ENCODE data around the gene PAIP2B. TPM values are rescaled to one million over a fixed set of nuclear protein-coding genes. Genes with fewer than 3 reads are reported as not detected.

PAIP2B gene
- total RNA-seq, 2 donors from 2014 or later = 15.1 to 20.5 TPM

DNA sequence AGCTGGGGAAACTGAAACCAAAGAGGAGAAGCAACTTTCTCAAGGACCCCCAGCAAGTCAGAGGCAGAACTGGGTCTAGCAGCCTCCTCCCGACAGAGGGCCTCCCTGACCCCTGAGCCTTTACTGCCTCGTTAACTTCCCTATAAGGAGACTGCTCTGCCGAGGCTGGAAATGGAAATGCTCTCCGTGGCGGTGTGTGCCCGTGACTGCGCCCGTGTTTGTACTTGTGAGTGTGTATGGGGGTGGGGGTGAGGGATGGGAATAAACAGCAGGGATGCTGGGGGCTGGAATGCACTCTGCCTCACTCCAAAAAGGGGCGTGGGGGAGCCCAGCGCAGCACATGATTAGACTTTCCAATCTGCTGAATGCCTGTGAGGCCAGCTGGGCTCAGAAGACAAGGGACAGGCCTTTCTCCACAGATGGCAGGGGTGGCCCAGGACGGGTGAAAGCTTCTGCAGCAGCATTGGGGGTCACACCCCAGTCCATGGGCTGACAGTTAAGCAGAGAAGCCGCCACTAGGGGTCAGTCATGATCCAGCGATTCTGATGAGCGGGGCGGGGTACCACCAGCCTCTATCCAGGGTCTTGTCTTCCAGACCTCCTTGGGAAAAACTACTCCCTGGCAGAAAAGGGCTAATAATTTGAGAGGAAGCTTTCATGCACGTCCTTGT is 69.6 kb downstream of the PAIP2B start:
- intact Hi-C loops (cut with DNase I) = no loop called here
- peak; percentile 56 for DNase-seq
- peak; percentile 73 to 83 for ATAC-seq

DNA sequence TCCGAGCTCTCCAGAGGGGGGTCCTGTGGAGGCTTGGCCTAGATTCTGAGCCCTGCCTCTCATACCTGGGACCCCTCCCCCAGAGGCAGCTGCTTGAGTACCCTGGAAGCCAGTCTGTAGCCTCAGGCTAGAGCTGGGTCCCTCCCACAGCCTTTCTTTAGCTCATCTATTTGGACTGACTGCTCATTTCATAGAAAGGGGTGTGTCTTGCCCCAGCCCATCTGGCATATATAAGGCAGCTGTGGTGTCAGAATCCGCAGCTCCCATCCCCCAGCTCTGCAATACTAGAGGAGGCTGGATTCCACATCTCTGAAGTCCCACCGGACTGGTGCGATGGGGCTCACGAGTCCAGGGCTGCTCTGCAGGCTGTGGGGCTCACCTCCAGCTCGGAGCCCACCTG is 70.3 kb downstream of the PAIP2B start:
- DNase-seq = no peak

DNA sequence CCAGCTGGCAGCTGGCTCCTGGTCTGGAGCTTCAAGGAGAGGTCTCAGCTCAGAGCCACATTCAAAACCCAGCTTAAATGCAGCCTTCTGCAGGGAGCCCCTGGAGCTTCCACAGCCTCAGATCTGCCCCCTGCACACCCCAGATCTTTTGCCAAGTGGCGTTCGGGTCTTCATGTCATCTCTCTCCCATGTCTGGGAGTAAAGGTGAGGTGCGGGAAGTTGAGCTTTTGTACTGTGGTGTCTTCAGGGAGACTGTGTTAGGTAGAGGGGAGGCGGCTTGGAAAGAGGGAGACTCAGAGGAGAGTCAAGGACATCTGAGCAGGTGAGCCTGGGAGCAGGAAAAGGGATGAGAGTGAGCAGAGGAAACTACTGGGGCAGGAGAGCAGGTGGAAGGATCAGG is 71.1 kb downstream of the PAIP2B start:
- intact Hi-C loops (cut with DNase I) = no loop called here
- no peak for DNase-seq
- no peak for ATAC-seq

More for the DNA sequence above, 70.3 kb downstream of the PAIP2B start:
- intact Hi-C loops (cut with DNase I) = no loop called here
- ATAC-seq = no peak

DNA sequence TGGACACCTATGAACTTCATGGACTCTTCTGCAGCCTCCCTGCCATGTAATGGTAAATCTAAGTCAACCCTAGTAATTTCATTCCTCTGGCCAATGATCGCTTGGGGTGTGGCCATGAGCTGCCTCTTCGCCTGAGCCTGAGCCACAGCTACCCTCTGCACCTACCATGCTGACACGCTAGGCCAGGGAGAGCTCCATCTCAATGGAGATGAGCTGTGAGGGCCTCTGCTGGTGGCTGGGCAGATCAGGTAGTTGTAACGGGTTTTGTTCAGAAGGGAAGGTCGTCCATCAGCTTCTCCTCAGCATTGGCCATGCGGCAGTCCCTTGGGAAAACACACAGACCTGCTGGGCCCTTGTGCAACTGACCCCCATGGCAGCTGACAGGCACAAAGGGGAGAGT is 72.1 kb downstream of the PAIP2B start:
- DNase-seq (no peak), ATAC-seq (no peak)
- intact Hi-C loops (cut with DNase I) = no loop called here

DNA sequence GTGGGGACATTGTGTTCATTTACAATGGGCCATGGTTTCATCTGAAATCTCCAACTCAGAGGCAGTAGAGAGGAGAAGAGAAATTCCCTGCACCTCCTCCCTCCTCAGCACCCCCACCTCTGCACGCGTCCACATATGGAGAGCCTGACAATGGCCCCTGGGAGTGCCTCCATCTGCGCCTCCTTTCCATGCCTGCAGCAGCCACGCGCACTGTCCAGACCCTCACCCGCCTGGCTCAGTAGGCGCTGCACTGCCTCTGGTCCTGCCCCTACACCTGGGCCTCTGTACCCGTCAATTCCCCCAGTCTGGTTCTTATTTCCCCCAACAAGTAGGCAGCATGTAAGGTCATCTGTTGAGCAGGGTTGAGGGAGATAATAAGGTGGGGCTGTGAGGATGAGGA is 72.6 kb downstream of the PAIP2B start:
- intact Hi-C loops (cut with DNase I) = no loop called here
- DNase-seq = no peak
- no peak for ATAC-seq

DNA sequence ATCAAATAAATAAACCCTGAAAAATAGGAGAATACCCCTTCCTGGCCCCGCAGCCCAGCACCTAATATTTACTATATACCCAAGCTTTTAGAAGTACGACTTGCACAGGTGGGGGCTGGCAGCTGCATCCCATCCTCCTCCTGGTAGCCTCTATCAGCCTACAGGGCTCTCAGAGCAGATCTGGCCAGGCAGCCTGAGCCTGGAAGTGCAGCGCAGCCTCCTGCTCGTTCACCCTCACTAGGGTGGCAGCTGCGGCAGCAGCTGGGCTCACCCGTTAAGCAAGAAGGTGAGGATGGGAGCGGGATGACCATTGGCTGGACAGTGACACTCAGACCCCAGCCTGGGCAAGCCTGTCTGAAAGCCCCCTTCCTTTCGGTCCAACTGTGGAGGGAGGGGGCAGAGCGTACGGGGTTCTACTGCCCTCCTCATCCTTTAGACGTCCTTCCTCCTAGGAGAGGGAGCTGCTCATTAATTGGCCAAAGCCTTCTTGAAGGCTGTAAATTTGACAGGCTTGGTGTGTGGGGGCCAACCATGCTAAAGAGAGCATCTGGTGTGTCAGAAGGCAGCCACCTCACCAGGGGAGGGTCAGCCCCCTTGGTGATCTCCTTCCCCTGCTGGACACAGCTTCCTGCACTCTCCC is 73.2 kb downstream of the PAIP2B start:
- ATAC-seq = no peak
- intact Hi-C loops (cut with DNase I) = no loop called here
- DNase-seq = no peak

DNA sequence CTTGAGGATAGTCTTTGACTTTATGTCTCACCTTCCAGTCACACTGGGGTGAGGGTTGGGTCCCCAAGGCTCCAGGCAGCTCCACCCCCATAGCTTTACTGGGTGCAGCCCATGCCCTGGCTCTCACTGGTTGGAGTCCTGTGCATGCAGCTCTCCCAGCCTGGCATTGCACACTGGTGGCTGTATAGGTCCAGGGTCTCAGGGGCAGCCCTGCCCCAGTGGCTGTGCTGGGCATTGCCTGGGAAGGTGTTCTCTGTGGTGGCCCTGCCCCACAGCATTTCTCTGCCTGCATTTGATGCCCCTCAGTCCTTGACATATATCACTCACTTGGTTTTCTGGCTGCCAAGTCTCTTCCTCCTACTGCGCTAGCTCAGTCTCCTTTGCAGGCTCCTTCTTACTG is 75.3 kb downstream of the PAIP2B start:
- intact Hi-C loops (cut with DNase I) = no loop called here
- DNase-seq = no peak
- ATAC-seq = no peak

DNA sequence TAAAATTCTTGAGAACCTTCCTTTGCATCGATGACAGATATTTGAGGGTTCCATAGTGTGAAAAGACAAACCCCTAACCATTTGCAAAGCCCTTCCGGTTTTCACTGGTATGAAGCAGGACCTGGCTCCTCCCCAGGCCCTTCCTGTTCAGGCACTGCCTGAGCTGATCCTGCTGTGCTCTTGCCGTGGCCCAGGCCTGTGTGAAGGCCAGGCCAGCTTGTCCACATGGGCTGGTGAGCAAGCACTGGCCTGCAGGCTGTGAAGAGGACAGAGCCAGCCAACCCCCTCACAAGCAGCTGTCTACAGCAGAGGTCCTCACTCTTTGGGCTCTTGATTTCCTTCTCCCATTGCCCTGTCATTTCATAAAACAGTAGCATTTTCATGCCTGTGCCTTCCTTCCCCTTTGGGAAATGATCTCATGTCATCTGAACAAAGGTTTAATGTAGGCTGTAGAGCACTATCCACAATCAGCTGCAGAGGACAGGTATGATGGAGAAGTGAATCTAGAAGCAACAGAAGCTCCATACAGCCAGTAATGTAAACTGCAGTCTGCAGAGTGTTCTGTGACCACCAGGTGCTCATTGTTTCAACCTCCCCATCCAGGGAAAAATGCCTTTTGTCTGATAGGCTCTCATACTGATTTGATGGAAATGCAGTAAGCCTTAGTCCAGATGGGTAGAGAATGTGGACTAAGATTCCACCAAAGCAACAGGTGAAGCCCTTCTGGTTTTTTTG is 76.7 kb downstream of the PAIP2B start:
- ATAC-seq (peak in 1 of 2 donors; percentile 46), DNase-seq (no peak)
- intact Hi-C loops (cut with DNase I) = no loop called here

DNA sequence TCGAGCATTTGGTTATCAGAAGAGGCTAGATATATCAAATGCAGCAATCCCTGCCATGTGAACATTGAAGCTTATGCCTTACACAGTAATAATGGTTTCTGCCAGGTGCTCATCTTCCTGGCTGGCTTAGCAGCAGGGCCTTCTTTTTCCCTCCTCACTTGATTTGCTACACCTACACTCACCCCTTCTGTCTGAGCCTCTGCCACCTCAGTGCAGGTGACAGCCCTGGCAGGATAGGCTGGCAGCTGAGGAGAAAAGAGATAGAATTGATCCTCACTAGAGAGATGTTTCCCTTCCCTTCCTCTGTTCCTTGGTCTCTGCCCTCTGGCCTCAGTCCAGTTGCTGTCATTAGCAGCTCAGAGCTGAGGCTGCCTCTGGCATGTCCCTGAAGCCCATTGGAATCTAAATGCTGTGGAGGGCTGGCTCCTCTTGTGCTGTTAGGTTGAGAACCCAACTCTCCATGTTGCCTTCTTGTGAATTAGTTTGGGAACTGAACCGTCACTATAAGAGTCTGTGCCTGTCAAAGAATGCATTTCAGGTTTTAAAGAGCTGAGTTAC is 78.3 kb downstream of the PAIP2B start:
- DNase-seq = no peak
- ATAC-seq = no peak
- intact Hi-C loops (cut with DNase I) = no loop called here

DNA sequence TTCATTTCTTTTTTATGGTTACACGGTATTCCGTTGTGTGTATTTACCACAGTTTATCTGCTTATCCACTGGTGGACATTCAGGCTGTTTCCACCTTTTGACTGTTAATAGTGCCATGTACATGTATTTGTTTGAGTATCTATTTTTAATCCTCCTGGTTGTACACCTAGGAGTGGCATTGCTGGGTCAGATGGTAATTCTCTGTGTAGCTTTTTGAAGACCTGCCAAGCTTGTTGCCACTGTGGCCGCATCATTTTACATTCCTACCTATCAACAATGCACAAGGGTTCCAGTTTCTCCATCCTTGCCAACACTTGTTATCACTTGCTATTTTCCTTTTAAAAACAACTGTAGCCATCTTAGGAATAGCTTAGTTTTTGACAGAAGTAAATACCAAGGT is 83.1 kb downstream of the PAIP2B start:
- intact Hi-C loops (cut with DNase I) = no loop called here
- DNase-seq (no peak), ATAC-seq (no peak)

DNA sequence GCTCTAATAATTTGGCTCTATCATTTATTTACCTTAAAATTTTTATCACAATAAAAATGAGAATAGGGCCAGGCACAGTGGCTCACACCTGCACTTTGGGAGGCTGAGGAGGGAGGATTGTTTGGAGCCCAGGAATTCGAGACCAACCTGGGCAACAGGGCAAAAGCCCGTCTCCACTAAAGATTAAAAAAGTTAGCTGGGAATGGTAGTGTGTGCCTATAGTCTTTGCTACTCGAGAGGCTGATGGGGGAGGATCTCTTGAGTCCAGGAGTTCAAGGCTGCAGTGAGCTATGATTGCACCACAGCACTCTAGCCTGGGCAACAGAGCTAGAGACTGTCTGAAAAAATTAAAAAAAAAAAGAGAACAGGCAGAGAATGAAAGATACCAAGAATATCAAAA is 90.7 kb downstream of the PAIP2B start:
- ATAC-seq (no peak), DNase-seq (no peak)
- intact Hi-C loops (cut with DNase I) = no loop called here

DNA sequence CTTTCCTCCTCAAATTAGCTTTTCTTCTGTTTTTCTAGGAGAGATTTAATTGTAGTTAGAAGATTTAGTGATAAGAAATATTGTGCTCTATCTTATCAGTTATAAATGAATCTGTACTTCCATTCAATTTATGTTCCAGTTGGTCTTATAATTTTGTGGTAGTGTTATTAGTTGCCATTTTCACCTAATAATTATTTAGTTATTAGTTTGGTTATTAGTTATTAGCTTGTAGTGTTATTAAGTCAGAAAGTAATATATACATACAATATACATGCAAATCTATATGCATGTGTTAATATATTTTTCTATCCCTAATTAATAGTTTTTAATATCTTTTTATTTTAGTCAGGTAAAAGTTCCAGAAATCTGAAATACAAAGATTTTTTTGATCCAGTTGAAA is 93.3 kb downstream of the PAIP2B start:
- intact Hi-C loops (cut with DNase I) = no loop called here
- no peak for DNase-seq
- no peak for ATAC-seq

Other genes with a start within 250 kb of the PAIP2B start
- gene ANKRD53, start 248.5 kb downstream of the PAIP2B start, total RNA-seq = 1 to 10 TPM; 1.8 to 2.3 TPM
- 10 to 100 TPM; 54.8 to 60.4 TPM for gene TEX261, start 232.2 kb downstream of the PAIP2B start, total RNA-seq
- 10 to 100 TPM; 54.5 to 66.4 TPM for gene NAGK, start 158.5 kb downstream of the PAIP2B start, total RNA-seq
- gene MCEE, start 96.9 kb downstream of the PAIP2B start, total RNA-seq = 10 to 100 TPM; 26.6 to 31.7 TPM
- gene MPHOSPH10, start 96.5 kb downstream of the PAIP2B start, total RNA-seq = 10 to 100 TPM; 18.3 to 29.6 TPM
- 10 to 100 TPM; 68.7 to 72.8 TPM for gene ZNF638, start 104.7 kb upstream of the PAIP2B start, total RNA-seq
- 10 to 100 TPM; 36.8 to 45.8 TPM for gene DYSF, start 226.5 kb upstream of the PAIP2B start, total RNA-seq